ENCODE results near the gene SMPD3.
A peak's percentile ranks its signal among the peaks of the same experiment; 100 is the strongest.
"Not testable (repeated sequence)": the region's sequence is repeated elsewhere in the genome, so short reads cannot be mapped to it uniquely, and the experiment has no call there.

The SMPD3 gene

GRCh38 chr16:68448360-68448970 is at the start of gene SMPD3:
Gene SMPD3 (minus strand): TSS chr16:68448508. CDS start chr16:68372181, 76,327 bp downstream.
- DNase-seq (ENCODE audit: low read depth in 2 of 2): peak; percentile 97

GRCh38 chr16:68496689-68497088 is 48.4 kb upstream of the SMPD3 start:
- no peak for DNase-seq (ENCODE audit: low read depth in 2 of 2)

GRCh38 chr16:68494261-68494660 is 46.0 kb upstream of the SMPD3 start:
- not testable (repeated sequence) for DNase-seq (ENCODE audit: low read depth in 2 of 2)

GRCh38 chr16:68493412-68494070 is 45.2 kb upstream of the SMPD3 start:
- no peak for DNase-seq (ENCODE audit: low read depth in 2 of 2)

GRCh38 chr16:68492543-68493411 is 44.5 kb upstream of the SMPD3 start:
- DNase-seq (ENCODE audit: low read depth in 2 of 2): no peak

- no peak for DNase-seq (ENCODE audit: low read depth in 2 of 2)
Measured at GRCh38 chr16:68492151-68492542, 43.8 kb upstream of the SMPD3 start.

- no peak for DNase-seq (ENCODE audit: low read depth in 2 of 2)
Measured at GRCh38 chr16:68491576-68491950, 43.3 kb upstream of the SMPD3 start.

- DNase-seq (ENCODE audit: low read depth in 2 of 2): no peak
Measured at GRCh38 chr16:68490829-68491575, 42.7 kb upstream of the SMPD3 start.

GRCh38 chr16:68490358-68490757 is 42.0 kb upstream of the SMPD3 start:
- no peak for DNase-seq (ENCODE audit: low read depth in 2 of 2)

GRCh38 chr16:68488554-68488953 is 40.2 kb upstream of the SMPD3 start:
- no peak for DNase-seq (ENCODE audit: low read depth in 2 of 2)

- no peak for DNase-seq (ENCODE audit: low read depth in 2 of 2)
Measured at GRCh38 chr16:68487669-68488068, 39.4 kb upstream of the SMPD3 start.

GRCh38 chr16:68487203-68487514 is 38.9 kb upstream of the SMPD3 start:
- no peak for DNase-seq (ENCODE audit: low read depth in 2 of 2)

- DNase-seq (ENCODE audit: low read depth in 2 of 2): no peak
Measured at GRCh38 chr16:68486502-68487202, 38.3 kb upstream of the SMPD3 start.

GRCh38 chr16:68481636-68482035 is 33.3 kb upstream of the SMPD3 start:
- no peak for DNase-seq (ENCODE audit: low read depth in 2 of 2)

- DNase-seq (ENCODE audit: low read depth in 2 of 2): no peak
Measured at GRCh38 chr16:68480084-68480995, 32.0 kb upstream of the SMPD3 start.

- DNase-seq (ENCODE audit: low read depth in 2 of 2): no peak
Measured at GRCh38 chr16:68479271-68479670, 31.0 kb upstream of the SMPD3 start.

GRCh38 chr16:68478526-68479250 is 30.4 kb upstream of the SMPD3 start:
- no peak for DNase-seq (ENCODE audit: low read depth in 2 of 2)

- no peak for DNase-seq (ENCODE audit: low read depth in 2 of 2)
Measured at GRCh38 chr16:68475071-68475470, 26.8 kb upstream of the SMPD3 start.

GRCh38 chr16:68473358-68474070 is 25.2 kb upstream of the SMPD3 start:
- DNase-seq (ENCODE audit: low read depth in 2 of 2): no peak
